Gastroesophageal sphincter (tissue), 4 donors: Measurements from ENCODE around the gene LINGO3. TPM values are rescaled to one million over a fixed set of nuclear protein-coding genes. Genes with fewer than 3 reads are reported as not detected.

Experiments
- ATAC-seq: fragments of 150-250 bp; one replicate; pipeline ENCODE4 v1.9.1; 2016; ENCODE audit warnings: mild to moderate bottlenecking, moderate library complexity
- H3K27ac ChIP-seq, 4 donors: fragments of 200-600 bp; sonication (generic) in 3 of 4; 1 replicate in 3 of 4; 2 replicates in 1 of 4; pipeline ENCODE4 v1.5.1; 2016 to 2019
- H3K27me3 ChIP-seq: fragments of 200-600 bp; sonication (generic); one replicate; pipeline ENCODE4 v1.5.1; 2019
- H3K36me3 ChIP-seq, 2 donors: fragments of 200-600 bp; sonication (generic); one replicate each; pipeline ENCODE4 v1.5.1; 2019; ENCODE audit warnings: control low read depth in 1 of 2
- H3K4me1 ChIP-seq, 3 donors: fragments of 200-600 bp; sonication (generic); 1 replicate in 2 of 3; 2 replicates in 1 of 3; pipeline ENCODE4 v1.5.1; 2016 to 2019; ENCODE audit warnings: control low read depth in 2 of 3
- H3K4me3 ChIP-seq, 2 donors: fragments of 200-600 bp; sonication (generic); one replicate each; pipeline ENCODE4 v1.5.1; 2019; ENCODE audit warnings: mild to moderate bottlenecking in 1 of 2, moderate library complexity in 1 of 2
- H3K9me3 ChIP-seq, 3 donors: fragments of 200-600 bp; sonication (generic); one replicate each; pipeline ENCODE4 v1.5.1; 2017 to 2019; ENCODE audit warnings: control low read depth in 2 of 3
- EP300 ChIP-seq: sonication (generic); formaldehyde crosslinking; IDR thresholded peaks from one replicate; pipeline ENCODE4 v1.6.1; 2017; ENCODE audit warnings: antibody characterized with exemption, mild to moderate bottlenecking
- POLR2A ChIP-seq, 2 donors: fragments of 450-650 bp; IDR thresholded peaks; one replicate each; pipeline ENCODE4 v1.6.1; 2017; ENCODE audit warnings: antibody characterized with exemption in 2 of 2, mild to moderate bottlenecking in 2 of 2, moderate library complexity in 1 of 2
- POLR2AphosphoS5 ChIP-seq: sonication (generic); formaldehyde crosslinking; IDR thresholded peaks from one replicate; pipeline ENCODE4 v1.6.1; 2017; ENCODE audit warnings: antibody characterized with exemption
- WGBS, 2 donors: methylation state at CpG; one replicate each; pipeline ENCODE4 v1.1.5; 2018; ENCODE audit warnings: low coverage in 1 of 2; 5-methylcytosine and 5-hydroxymethylcytosine counted together
- total RNA-seq, 4 donors: library from RNA; depleted of rRNA; stranded (reverse); fragments of >200 nt; gene quantifications; one replicate each; pipeline ENCODE4 v1.1.0, GENCODE V29; 2016
- TF ChIP-seq, protein P1 (sequence below), 4 experiments: fragments of 200-600 bp in 2 of 4; fragments of 450-650 bp in 2 of 4; sonication (generic) in 1 of 4; IDR thresholded peaks; one replicate each; pipeline ENCODE4 v1.5.1; 2017 to 2019; ENCODE audit warnings: antibody characterized with exemption in 4 of 4, mild to moderate bottlenecking in 2 of 4, moderate library complexity in 2 of 4

LINGO3 gene
- total RNA-seq, 4 donors from 2014 or later: not detected

DNA sequence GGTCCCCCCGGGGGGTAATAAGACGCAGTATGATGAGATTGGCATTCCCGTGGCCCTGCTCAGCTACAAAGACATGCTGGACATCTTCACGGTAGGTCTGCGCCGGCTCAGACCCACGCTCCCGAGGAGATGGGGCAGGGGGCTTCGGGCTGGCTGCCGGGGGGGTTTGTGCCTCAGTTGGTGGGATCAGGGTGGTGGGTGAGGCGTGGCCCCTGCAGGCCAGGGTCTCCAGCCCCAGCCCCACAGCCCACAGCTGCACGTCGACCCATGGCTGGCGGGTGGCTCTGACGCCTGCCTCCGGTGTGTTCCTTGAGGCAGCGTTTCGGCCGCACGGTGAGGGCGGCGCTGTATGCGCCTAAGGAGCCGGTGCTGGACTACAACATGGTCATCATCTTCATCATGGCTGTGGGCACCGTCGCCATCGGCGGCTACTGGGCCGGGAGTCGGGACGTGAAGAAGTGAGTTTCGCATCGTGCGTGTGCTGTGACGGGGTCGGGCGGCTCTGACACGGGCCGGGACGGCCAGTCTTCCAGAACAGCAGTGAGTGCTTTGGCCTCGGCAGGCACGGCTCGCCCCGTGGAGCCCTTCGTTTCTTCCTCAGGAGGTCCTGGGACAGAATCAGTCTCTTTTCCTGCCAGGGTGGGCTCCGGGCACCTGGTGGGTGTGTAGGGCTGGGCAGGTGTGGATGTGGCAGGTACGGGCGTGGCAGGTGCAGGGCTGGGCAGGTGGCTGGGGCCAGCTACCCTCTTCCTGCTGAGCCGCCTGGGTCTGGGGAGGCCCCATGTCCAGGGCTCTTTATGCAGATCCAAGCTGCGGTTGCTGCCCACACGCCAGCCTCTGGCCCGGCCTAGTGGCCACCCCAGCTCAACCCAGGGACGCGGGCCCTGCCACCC is 31.0 kb upstream of the LINGO3 start:
- no peaks in the 10 kb centered on the region for H3K9me3 ChIP-seq
- TF ChIP-seq POLR2AphosphoS5 (no peak), POLR2A (IDR thresholded peaks at IDR 0.05) (no peak), EP300 (no peak)
- TF ChIP-seq, protein P1, sequence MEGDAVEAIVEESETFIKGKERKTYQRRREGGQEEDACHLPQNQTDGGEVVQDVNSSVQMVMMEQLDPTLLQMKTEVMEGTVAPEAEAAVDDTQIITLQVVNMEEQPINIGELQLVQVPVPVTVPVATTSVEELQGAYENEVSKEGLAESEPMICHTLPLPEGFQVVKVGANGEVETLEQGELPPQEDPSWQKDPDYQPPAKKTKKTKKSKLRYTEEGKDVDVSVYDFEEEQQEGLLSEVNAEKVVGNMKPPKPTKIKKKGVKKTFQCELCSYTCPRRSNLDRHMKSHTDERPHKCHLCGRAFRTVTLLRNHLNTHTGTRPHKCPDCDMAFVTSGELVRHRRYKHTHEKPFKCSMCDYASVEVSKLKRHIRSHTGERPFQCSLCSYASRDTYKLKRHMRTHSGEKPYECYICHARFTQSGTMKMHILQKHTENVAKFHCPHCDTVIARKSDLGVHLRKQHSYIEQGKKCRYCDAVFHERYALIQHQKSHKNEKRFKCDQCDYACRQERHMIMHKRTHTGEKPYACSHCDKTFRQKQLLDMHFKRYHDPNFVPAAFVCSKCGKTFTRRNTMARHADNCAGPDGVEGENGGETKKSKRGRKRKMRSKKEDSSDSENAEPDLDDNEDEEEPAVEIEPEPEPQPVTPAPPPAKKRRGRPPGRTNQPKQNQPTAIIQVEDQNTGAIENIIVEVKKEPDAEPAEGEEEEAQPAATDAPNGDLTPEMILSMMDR (IDR thresholded peaks at IDR 0.05): no peak
- H3K27ac ChIP-seq: no peak overlapping the region
- H3K4me3 ChIP-seq: no peak overlapping the region
- peaks cover 0 to 8% (median 0%) of the 10 kb centered on the region in 3 donors for H3K4me1 ChIP-seq
- peaks cover 0 to 69% of the 10 kb centered on the region in 2 donors for H3K36me3 ChIP-seq
- ATAC-seq: no peak
- H3K27me3 ChIP-seq: no peaks in the 10 kb centered on the region
- WGBS, 2 donors: 89% methylated on average over 9 of the region's 54 CpGs; no CpG with 5 or more reads in 1 of the 2 donors

DNA sequence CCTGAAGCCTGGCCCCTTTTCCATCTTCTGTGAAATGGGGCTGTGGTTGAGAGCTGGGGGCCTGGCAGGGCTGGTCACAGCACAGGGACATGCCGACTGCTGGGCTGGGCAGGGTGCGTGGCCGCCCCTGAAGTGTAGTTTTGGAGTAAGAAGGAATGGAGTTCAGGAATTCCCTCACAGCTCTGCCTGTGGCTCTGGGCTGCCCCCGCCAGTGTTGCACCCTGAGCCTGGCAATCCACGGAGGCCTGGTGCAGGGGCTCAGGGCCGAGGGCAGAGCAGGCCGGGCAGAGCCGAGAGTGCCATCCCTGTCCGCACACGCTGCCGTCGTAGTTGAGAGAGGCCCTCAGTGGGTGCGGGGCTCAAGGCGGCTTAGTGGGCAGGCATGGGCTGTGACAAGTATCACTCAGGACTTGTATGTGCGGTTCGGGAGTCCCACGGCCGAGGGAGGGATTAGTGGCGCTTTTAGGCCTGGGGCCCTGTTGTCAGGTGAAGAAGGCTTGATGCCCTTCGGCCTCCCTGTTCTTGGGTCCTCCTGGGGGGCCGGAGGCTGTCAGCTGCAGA is 30.2 kb upstream of the LINGO3 start:
- peaks cover 0 to 65% of the 10 kb centered on the region in 2 donors for H3K36me3 ChIP-seq
- no peak for ATAC-seq
- 100% methylated on average over 1 of the region's 21 CpGs; no CpG with 5 or more reads in 1 of the 2 donors for WGBS, 2 donors

GRCh38 chr19:2337329-2337707 is 29.4 kb upstream of the LINGO3 start:
- Histone ChIP-seq H3K36me3 (peaks cover 0 to 57% of the 10 kb centered on the region in 2 donors), H3K4me1 (peaks cover 0 to 25% (median 5%) of the 10 kb centered on the region in 3 donors), H3K27ac (no peak overlapping the region), H3K9me3 (no peaks in the 10 kb centered on the region), H3K27me3 (no peaks in the 10 kb centered on the region), H3K4me3 (no peak overlapping the region)
- TF ChIP-seq EP300: no peak
- TF ChIP-seq, protein P1 (IDR thresholded peaks at IDR 0.05): peak in 2 of 4 experiments; percentile 9 to 36
- 52% methylated on average over 5 of the region's 19 CpGs; no CpG with 5 or more reads in 1 of the 2 donors for WGBS, 2 donors
- ATAC-seq: peak; percentile 38

More for the DNA sequence above, 30.2 kb upstream of the LINGO3 start:
- H3K9me3 ChIP-seq: no peaks in the 10 kb centered on the region
- H3K27ac ChIP-seq: no peak overlapping the region
- TF ChIP-seq POLR2AphosphoS5: no peak
- TF ChIP-seq, protein P1 (IDR thresholded peaks at IDR 0.05): no peak
- TF ChIP-seq EP300: no peak
- H3K4me1 ChIP-seq: peaks cover 0 to 16% (median 0%) of the 10 kb centered on the region in 3 donors
- H3K27me3 ChIP-seq: no peaks in the 10 kb centered on the region
- no peak overlapping the region for H3K4me3 ChIP-seq

DNA sequence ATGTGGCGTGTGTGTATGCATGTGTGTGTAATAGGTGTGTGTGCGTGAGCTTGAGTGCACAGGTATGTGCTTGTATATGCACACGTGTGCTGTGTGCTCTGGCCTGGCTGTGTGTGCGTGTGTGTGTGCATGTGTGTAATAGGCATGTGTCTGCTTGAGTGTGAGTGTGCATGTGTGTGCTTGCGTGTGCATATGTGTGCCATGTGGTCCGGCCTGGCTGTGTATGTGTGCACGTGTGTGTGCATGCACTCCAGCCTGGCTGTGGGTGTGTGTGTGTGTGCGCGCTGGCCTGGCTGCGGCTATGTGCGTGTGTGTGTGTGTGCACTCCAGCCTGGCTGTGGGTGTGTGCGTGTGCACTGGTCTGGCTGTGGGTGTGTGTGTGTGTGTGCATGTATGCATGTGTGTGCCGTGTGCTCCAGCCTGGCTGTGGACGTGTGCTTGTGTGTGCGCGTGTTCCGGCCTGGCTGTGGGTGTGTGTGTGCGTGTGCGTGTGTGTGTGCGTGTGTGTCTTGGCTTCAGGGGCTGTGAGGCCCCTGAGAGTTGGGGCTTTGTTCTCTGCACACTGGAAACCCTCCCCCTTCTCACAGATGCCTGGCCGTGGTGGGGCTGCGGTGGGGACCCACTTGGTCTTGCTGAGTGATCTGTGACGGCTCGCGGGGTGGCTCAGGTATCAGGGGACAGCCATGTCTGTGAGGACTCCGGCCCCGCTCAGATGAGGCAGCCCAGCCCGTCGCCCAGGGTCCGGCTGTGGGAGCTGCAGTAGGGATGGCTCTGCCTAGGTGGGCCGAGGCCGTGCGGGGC is 28.8 kb upstream of the LINGO3 start:
- H3K27me3 ChIP-seq: no peaks in the 10 kb centered on the region
- no peak for ATAC-seq
- peaks cover 0 to 51% of the 10 kb centered on the region in 2 donors for H3K36me3 ChIP-seq
- 65 to 100% methylated on average over 2 to 5 of the region's 33 CpGs for WGBS, 2 donors
- no peak overlapping the region for H3K4me3 ChIP-seq
- no peak overlapping the region for H3K27ac ChIP-seq
- TF ChIP-seq POLR2A (IDR thresholded peaks at IDR 0.05): no peak
- TF ChIP-seq, protein P1 (IDR thresholded peaks at IDR 0.05): no peak
- no peak for TF ChIP-seq POLR2AphosphoS5
- TF ChIP-seq EP300: no peak
- no peaks in the 10 kb centered on the region for H3K9me3 ChIP-seq
- peaks cover 0 to 30% (median 10%) of the 10 kb centered on the region in 3 donors for H3K4me1 ChIP-seq
